ENCODE measurements around the gene SYT9. TPM values are rescaled to one million over a fixed set of nuclear protein-coding genes. Genes with fewer than 3 reads are reported as not detected.
A peak's percentile ranks its signal among the peaks of the same experiment; 100 is the strongest.

Gene SYT9
- total RNA-seq, 1 donor from 2014 or later, result 0.18 TPM

DNA sequence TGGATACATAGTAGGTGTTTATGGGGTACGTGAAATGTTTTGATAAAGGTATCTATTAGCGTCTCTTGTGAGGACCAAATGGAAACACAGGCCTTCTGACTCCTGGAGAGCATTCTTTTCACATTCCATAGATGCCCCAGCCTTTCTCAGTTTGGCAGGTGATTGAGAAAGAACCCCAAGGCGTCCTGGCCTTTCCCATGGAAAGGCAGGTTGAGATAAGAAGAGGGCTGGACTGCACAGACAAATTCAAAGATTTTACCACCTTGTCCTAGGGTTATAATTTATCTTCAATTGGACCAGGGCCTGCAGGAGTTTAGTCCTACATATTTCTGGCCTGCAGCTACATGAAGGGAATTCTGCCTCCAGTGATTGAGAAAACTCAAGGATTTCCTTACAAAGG, 232.9 kb downstream of the SYT9 start:
- intact Hi-C loops (cut with DNase I), result no loop called here
- Histone ChIP-seq H3K9me3 (no peaks in the 10 kb centered on the region), H3K4me1 (peaks cover 10% of the 10 kb centered on the region), H3K36me3 (no peaks in the 10 kb centered on the region), H3K27me3 (ENCODE audit: low read depth) (no peaks in the 10 kb centered on the region), H3K27ac (peak overlapping the region; percentile 13), H3K4me3 (no peak overlapping the region)
- ATAC-seq (peak in 1 of 2 donors; percentile 45), DNase-seq (no peak)
- no peak for TF ChIP-seq CTCF (IDR thresholded peaks at IDR 0.05)

DNA sequence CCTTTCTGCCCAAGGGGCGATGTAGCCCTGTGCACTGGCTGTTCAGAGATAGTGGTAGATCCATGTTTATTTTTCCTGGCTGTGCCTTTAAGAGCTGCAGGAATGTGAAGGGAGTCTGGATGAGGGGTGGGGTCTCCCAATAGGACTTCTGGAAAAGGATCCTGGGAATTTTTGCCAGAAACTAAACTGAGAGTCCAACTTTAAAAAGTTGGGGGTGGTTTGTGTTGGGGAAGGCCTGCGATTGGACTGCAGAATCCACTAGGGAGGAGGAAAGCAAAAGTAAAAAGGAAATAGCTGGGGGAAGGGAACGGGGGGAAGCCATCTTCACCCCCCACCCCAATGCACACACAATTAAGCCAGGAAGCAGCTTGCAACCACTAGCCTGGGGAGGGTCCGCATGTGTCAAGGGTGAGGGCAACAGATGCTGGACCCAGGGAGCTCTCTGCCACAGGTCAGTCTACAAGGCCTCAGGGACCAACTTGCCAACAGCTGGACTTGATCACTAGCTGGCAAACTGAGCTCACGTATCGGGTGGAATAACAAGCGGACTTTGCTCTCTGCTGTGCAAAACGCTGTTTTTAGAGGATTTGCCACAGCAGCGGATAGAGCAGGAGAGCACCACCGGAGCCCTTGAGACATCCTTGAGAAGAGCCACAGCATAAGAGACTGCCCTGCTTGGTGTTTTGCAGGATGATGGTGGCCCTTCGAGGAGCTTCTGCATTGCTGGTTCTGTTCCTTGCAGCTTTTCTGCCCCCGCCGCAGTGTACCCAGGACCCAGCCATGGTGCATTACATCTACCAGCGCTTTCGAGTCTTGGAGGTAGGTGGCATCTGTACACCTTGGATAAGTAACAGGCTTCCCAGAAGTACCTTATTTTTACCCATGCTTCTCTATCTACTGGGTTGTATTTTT, 233.7 kb downstream of the SYT9 start, which contains the start of gene OLFML1:
TSS of gene OLFML1 (plus strand) at position 321 of the 912 bp plus-strand sequence. CDS start at position 691, 370 bp downstream.
- Histone ChIP-seq H3K27ac (peak within 1 kb of the TSS; percentile 60), H3K9me3 (no peaks in the 10 kb centered on the region), H3K4me3 (peak within 1 kb of the TSS; percentile 53), H3K36me3 (no peaks in the 10 kb centered on the region), H3K4me1 (peaks cover 5% of the 10 kb centered on the region), H3K27me3 (ENCODE audit: low read depth) (no peaks in the 10 kb centered on the region)
- ATAC-seq (peak; percentile 9 to 29), DNase-seq (no peak)
- TF ChIP-seq CTCF (IDR thresholded peaks at IDR 0.05), result no peak
- intact Hi-C loops (cut with DNase I), result no loop called here

GRCh38 chr11:7486098-7486780, 234.5 kb downstream of the SYT9 start:
- Histone ChIP-seq H3K9me3 (no peaks in the 10 kb centered on the region), H3K27me3 (ENCODE audit: low read depth) (no peaks in the 10 kb centered on the region), H3K4me3 (peak overlapping the region; percentile 53), H3K27ac (peak overlapping the region; percentile 60), H3K36me3 (no peaks in the 10 kb centered on the region), H3K4me1 (peaks cover 5% of the 10 kb centered on the region)
- no peak for TF ChIP-seq CTCF (IDR thresholded peaks at IDR 0.05)
- DNase-seq (no peak), ATAC-seq (no peak)
- intact Hi-C loops (cut with DNase I), result no loop called here

GRCh38 chr11:7486781-7487140, 235.1 kb downstream of the SYT9 start:
- Histone ChIP-seq H3K27me3 (ENCODE audit: low read depth) (no peaks in the 10 kb centered on the region), H3K27ac (peak overlapping the region; percentile 4), H3K9me3 (no peaks in the 10 kb centered on the region), H3K4me1 (peaks cover 5% of the 10 kb centered on the region), H3K36me3 (no peaks in the 10 kb centered on the region), H3K4me3 (peak overlapping the region; percentile 53)
- DNase-seq (no peak), ATAC-seq (no peak)
- TF ChIP-seq CTCF (IDR thresholded peaks at IDR 0.05), result no peak
- intact Hi-C loops (cut with DNase I), result no loop called here

DNA sequence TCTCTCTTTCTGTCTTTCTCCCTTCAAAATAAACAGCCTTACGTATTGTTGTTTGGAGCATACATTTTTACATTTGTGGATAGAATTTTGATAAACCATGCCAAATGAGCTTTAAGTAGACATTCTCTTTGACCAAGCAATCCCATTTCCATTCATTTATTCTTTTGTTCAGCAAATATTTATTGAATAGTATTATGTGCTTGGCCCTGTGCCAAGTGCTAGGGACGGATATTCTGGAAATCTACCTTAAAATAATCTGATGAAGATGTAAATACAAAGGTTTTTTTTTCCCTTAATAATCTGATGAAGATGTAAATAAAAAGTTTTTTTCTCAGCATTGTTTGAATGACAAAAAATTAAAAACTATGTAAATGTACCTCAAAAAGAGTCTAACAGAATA, 235.7 kb downstream of the SYT9 start:
- H3K27ac ChIP-seq, result peak overlapping the region; percentile 4
- H3K36me3 ChIP-seq, result no peaks in the 10 kb centered on the region
- no peaks in the 10 kb centered on the region for H3K9me3 ChIP-seq
- ATAC-seq, result no peak
- peaks cover 5% of the 10 kb centered on the region for H3K4me1 ChIP-seq
- no peaks in the 10 kb centered on the region for H3K27me3 ChIP-seq (ENCODE audit: low read depth)
- intact Hi-C loops (cut with DNase I), result no loop called here
- TF ChIP-seq CTCF (IDR thresholded peaks at IDR 0.05), result no peak
- H3K4me3 ChIP-seq, result peak overlapping the region; percentile 53
- DNase-seq, result no peak

Data from lower lobe of right lung (tissue), 2 donors.